Osteocyte (in vitro differentiated cells): ENCODE results near the gene KIR2DL3. TPM values are rescaled to one million over a fixed set of nuclear protein-coding genes. Genes with fewer than 3 reads are reported as not detected.
"Not testable (repeated sequence)": the region's sequence is repeated elsewhere in the genome, so short reads cannot be mapped to it uniquely, and the experiment has no call there.

Experiments
- DNase-seq: peaks from one replicate; pipeline ENCODE4 v3.0.0; 2021; ENCODE audit warnings: mixed read lengths; ENCODE audit not compliant: unreplicated experiment; ENCODE audit errors: extremely low spot score
- H3K27ac Mint-ChIP-seq: one replicate; pipeline ENCODE4 v1.8.0; 2021; ENCODE audit warnings: mild to moderate bottlenecking, mixed read lengths; ENCODE audit not compliant: unreplicated experiment
- H3K27me3 Mint-ChIP-seq: one replicate; pipeline ENCODE4 v1.8.0; 2021; ENCODE audit warnings: mixed read lengths; ENCODE audit not compliant: unreplicated experiment
- H3K36me3 Mint-ChIP-seq: one replicate; pipeline ENCODE4 v1.8.0; 2021; ENCODE audit warnings: mixed read lengths; ENCODE audit not compliant: unreplicated experiment
- H3K4me1 Mint-ChIP-seq: one replicate; pipeline ENCODE4 v1.8.0; 2021; ENCODE audit warnings: mixed read lengths; ENCODE audit not compliant: unreplicated experiment
- H3K4me3 Mint-ChIP-seq: one replicate; pipeline ENCODE4 v1.8.0; 2021; ENCODE audit warnings: mild to moderate bottlenecking, moderate library complexity, mixed read lengths; ENCODE audit not compliant: unreplicated experiment
- H3K9me3 Mint-ChIP-seq: one replicate; pipeline ENCODE4 v1.8.0; 2021; ENCODE audit warnings: mixed read lengths; ENCODE audit not compliant: unreplicated experiment
- total RNA-seq: library from RNA; stranded (reverse); gene quantifications from 2 replicates; pipeline ENCODE4 v1.2.1, GENCODE V29; 2021
- TF ChIP-seq, protein P1 (sequence below): fragments of 200-600 bp; sonication (generic); IDR thresholded peaks from 2 replicates; pipeline ENCODE4 v1.5.0; 2021; ENCODE audit warnings: antibody characterized with exemption, mild to moderate bottlenecking, moderate library complexity

Gene KIR2DL3
- total RNA-seq, 1 donor from 2014 or later = not detected

GRCh38 chr19:54739587-54740497 lies 1.5 kb downstream of the KIR2DL3 start:
- no peaks in the 10 kb centered on the region for H3K27me3 Mint-ChIP-seq
- peak; percentile 64 for DNase-seq
- peaks cover 37% of the 10 kb centered on the region for H3K9me3 Mint-ChIP-seq
- no peaks in the 10 kb centered on the region for H3K4me1 Mint-ChIP-seq
- TF ChIP-seq, protein P1, sequence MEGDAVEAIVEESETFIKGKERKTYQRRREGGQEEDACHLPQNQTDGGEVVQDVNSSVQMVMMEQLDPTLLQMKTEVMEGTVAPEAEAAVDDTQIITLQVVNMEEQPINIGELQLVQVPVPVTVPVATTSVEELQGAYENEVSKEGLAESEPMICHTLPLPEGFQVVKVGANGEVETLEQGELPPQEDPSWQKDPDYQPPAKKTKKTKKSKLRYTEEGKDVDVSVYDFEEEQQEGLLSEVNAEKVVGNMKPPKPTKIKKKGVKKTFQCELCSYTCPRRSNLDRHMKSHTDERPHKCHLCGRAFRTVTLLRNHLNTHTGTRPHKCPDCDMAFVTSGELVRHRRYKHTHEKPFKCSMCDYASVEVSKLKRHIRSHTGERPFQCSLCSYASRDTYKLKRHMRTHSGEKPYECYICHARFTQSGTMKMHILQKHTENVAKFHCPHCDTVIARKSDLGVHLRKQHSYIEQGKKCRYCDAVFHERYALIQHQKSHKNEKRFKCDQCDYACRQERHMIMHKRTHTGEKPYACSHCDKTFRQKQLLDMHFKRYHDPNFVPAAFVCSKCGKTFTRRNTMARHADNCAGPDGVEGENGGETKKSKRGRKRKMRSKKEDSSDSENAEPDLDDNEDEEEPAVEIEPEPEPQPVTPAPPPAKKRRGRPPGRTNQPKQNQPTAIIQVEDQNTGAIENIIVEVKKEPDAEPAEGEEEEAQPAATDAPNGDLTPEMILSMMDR = no peak
- H3K36me3 Mint-ChIP-seq = peaks cover 2% of the 10 kb centered on the region
- H3K27ac Mint-ChIP-seq = no peak overlapping the region
- no peak overlapping the region for H3K4me3 Mint-ChIP-seq

DNA sequence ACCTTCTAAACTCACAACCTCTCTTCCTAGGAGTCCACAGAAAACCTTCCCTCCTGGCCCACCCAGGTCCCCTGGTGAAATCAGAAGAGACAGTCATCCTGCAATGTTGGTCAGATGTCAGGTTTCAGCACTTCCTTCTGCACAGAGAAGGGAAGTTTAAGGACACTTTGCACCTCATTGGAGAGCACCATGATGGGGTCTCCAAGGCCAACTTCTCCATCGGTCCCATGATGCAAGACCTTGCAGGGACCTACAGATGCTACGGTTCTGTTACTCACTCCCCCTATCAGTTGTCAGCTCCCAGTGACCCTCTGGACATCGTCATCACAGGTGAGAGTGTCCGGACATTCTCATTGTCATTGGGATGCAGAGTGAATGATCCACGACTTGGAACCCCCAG lies 3.6 kb downstream of the KIR2DL3 start:
- H3K4me1 Mint-ChIP-seq, H3K27me3 Mint-ChIP-seq, H3K36me3 Mint-ChIP-seq, H3K27ac Mint-ChIP-seq, H3K4me3 Mint-ChIP-seq: not testable (repeated sequence)
- H3K9me3 Mint-ChIP-seq = peaks cover 28% of the 10 kb centered on the region
- peak; percentile 38 for DNase-seq

GRCh38 chr19:54744080-54744479 lies 5.8 kb downstream of the KIR2DL3 start:
- not testable (repeated sequence) for DNase-seq, H3K27ac Mint-ChIP-seq, H3K36me3 Mint-ChIP-seq, H3K4me3 Mint-ChIP-seq, H3K27me3 Mint-ChIP-seq, H3K4me1 Mint-ChIP-seq
- H3K9me3 Mint-ChIP-seq = peaks cover 25% of the 10 kb centered on the region

GRCh38 chr19:54747614-54748322 lies 9.5 kb downstream of the KIR2DL3 start:
- not testable (repeated sequence) for H3K4me3 Mint-ChIP-seq, H3K36me3 Mint-ChIP-seq, H3K27ac Mint-ChIP-seq, H3K4me1 Mint-ChIP-seq, H3K27me3 Mint-ChIP-seq, DNase-seq
- H3K9me3 Mint-ChIP-seq = peaks cover 28% of the 10 kb centered on the region

GRCh38 chr19:54750276-54750675 lies 12.0 kb downstream of the KIR2DL3 start:
- H3K27me3 Mint-ChIP-seq, H3K27ac Mint-ChIP-seq, H3K4me3 Mint-ChIP-seq, DNase-seq, H3K36me3 Mint-ChIP-seq, H3K4me1 Mint-ChIP-seq: not testable (repeated sequence)
- peaks cover 34% of the 10 kb centered on the region for H3K9me3 Mint-ChIP-seq

GRCh38 chr19:54756204-54757110 lies 18.1 kb downstream of the KIR2DL3 start:
- peaks cover 61% of the 10 kb centered on the region for H3K9me3 Mint-ChIP-seq
- H3K27me3 Mint-ChIP-seq, H3K36me3 Mint-ChIP-seq, H3K27ac Mint-ChIP-seq, H3K4me1 Mint-ChIP-seq, DNase-seq, H3K4me3 Mint-ChIP-seq: not testable (repeated sequence)

DNA sequence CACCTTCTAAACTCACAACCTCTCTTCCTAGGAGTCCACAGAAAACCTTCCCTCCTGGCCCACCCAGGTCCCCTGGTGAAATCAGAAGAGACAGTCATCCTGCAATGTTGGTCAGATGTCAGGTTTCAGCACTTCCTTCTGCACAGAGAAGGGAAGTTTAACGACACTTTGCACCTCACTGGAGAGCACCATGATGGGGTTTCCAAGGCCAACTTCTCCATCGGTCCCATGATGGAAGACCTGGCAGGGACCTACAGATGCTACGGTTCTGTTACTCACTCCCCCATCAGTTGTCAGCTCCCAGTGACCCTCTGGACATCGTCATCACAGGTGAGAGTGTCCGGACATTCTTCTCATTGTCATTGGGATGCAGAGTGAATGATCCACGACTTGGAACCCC lies 20.3 kb downstream of the KIR2DL3 start:
- H3K4me3 Mint-ChIP-seq, H3K27me3 Mint-ChIP-seq, H3K27ac Mint-ChIP-seq, DNase-seq, H3K4me1 Mint-ChIP-seq, H3K36me3 Mint-ChIP-seq: not testable (repeated sequence)
- H3K9me3 Mint-ChIP-seq = peaks cover 54% of the 10 kb centered on the region

DNA sequence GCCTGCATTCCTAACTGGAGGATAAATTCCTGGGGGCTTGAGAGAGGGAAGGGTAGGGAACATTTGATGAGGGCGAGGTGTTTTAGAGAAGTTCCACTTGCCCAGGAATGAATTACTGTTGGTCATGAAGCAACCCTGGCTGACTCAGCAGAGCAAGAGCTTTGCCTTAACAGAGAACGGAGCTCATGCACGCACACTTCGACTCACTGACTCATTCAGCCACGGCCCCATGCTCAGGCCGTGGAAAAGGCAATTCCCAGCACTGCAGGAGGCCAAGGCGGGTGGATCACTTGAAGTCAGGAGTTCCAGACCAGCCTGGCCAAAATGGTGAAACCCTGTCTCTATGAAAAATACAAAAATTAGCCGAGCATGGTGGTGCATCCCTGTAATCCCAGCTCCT lies 25.9 kb downstream of the KIR2DL3 start:
- not testable (repeated sequence) for H3K27me3 Mint-ChIP-seq, H3K4me1 Mint-ChIP-seq, H3K36me3 Mint-ChIP-seq, H3K4me3 Mint-ChIP-seq, DNase-seq, H3K27ac Mint-ChIP-seq
- H3K9me3 Mint-ChIP-seq = peaks cover 49% of the 10 kb centered on the region

GRCh38 chr19:54766464-54766863 lies 28.2 kb downstream of the KIR2DL3 start:
- H3K36me3 Mint-ChIP-seq = not testable (repeated sequence)

GRCh38 chr19:54769646-54770045 lies 31.3 kb downstream of the KIR2DL3 start, which contains the start of gene KIR2DL1:
TSS of gene KIR2DL1 (plus strand) at chr19:54769793. CDS start at chr19:54769851, 58 bp downstream.
- not testable (repeated sequence) for H3K27me3 Mint-ChIP-seq, DNase-seq, H3K27ac Mint-ChIP-seq, H3K4me1 Mint-ChIP-seq, H3K4me3 Mint-ChIP-seq, H3K36me3 Mint-ChIP-seq
- H3K9me3 Mint-ChIP-seq = peaks cover 64% of the 10 kb centered on the region

More at GRCh38 chr19:54766464-54766863, 28.2 kb downstream of the KIR2DL3 start:
- not testable (repeated sequence) for H3K4me3 Mint-ChIP-seq, DNase-seq, H3K4me1 Mint-ChIP-seq, H3K27me3 Mint-ChIP-seq, H3K27ac Mint-ChIP-seq
- H3K9me3 Mint-ChIP-seq = peaks cover 51% of the 10 kb centered on the region
